ENCODE data around the gene MRPS11. TPM values are rescaled to one million over a fixed set of nuclear protein-coding genes. Genes with fewer than 3 reads are reported as not detected.

The MRPS11 gene
- total RNA-seq, 1 donor from 2014 or later = 75.6 TPM

DNA sequence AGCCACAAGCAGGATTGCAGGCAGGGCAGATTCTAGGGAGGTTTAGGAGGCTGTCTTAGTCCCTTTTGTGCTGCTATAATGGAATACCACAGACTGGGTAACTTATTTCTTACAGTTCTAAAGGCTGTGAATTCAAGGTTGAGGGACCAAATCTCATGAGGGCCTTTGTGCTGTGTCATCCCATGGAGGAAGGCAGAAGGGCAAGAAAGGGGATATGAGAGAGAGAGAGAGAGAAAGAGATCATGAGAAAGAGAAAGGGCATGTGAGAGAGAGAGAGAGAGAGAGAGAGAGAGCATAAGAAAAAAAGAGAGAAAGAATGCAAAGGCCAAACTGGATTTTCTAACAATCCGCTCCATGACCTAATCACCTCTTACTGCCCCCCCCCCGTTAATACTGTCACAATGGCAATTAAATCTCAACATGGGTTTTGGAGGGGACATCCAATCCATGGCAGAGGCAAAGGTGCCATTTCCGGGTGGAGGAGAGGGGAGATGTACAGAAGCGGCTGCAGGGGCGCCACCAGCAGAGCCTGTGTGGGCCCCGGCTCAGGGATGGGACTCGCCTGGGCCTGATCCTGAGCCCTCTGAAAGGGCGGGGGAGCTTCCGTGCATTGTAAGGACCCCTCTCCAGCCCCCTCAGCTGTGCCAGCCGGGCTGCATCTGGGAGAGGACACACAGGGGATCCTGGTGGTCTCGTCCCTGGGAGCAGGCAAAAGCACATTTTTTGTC lies 20.5 kb downstream of the MRPS11 start:
- H3K9me3 ChIP-seq (replicated peaks) = no peaks in the 10 kb centered on the region
- intact Hi-C loops (cut with micrococcal nuclease) = no loop called here
- H3K4me1 ChIP-seq = peaks cover 7% of the 10 kb centered on the region
- H3K4me3 ChIP-seq = no peak overlapping the region
- no peak for TF ChIP-seq CTCF (IDR thresholded peaks at IDR 0.05; ENCODE audit: borderline replicate concordance)
- H3K36me3 ChIP-seq = peaks cover 4% of the 10 kb centered on the region
- no peaks in the 10 kb centered on the region for H3K27me3 ChIP-seq (ENCODE audit: low read depth)
- no peak overlapping the region for H3K27ac ChIP-seq (replicated peaks)
- no peak for DNase-seq

DNA sequence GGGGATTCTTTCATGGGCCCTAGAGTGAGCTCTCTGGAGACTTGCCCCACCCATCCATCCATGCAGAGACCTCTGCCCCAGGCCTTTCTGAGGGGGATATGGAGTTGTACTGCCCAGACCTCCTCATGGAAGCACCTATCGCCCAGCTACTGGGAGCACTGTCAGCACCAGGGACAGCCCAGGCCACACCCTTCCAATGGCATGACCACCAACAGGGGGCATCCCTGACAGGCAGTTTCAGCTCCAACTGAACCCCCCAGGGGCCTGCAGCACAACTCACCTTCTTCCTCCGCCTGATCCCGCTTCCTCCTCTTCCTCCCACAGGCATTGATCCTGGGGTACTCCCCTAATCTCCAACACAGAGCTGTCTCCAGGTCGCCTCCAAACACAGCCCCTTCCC lies 21.8 kb downstream of the MRPS11 start:
- Histone ChIP-seq H3K4me1 (peaks cover 6% of the 10 kb centered on the region), H3K27ac (replicated peaks) (no peak overlapping the region), H3K9me3 (replicated peaks) (no peaks in the 10 kb centered on the region), H3K27me3 (ENCODE audit: low read depth) (no peaks in the 10 kb centered on the region), H3K4me3 (no peak overlapping the region), H3K36me3 (peaks cover 4% of the 10 kb centered on the region)
- no peak for TF ChIP-seq CTCF (IDR thresholded peaks at IDR 0.05; ENCODE audit: borderline replicate concordance)
- DNase-seq = no peak
- intact Hi-C loops (cut with micrococcal nuclease) = no loop called here

DNA sequence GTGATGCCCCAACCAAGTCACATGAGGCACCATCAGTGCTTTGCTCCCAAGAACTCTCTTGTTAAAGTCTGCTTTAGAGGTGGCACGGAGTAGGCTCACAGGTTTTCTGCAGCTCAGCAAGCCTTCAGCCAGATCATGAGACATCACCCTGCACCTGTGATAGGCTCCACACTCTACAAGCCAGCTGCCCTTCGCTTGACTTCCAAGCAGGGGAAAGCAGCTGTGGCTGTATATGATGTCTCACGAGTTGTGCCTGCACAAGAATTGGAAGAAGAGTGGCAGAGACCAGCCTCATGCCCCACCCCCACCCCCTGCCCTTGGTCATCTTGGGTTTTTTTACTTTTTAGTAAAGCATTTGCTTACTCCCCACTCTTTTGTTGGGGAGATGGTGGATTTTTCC lies 22.5 kb downstream of the MRPS11 start:
- H3K4me3 ChIP-seq = no peak overlapping the region
- H3K36me3 ChIP-seq = peaks cover 4% of the 10 kb centered on the region
- intact Hi-C loops (cut with micrococcal nuclease) = no loop called here
- no peaks in the 10 kb centered on the region for H3K9me3 ChIP-seq (replicated peaks)
- no peaks in the 10 kb centered on the region for H3K27me3 ChIP-seq (ENCODE audit: low read depth)
- TF ChIP-seq CTCF (IDR thresholded peaks at IDR 0.05; ENCODE audit: borderline replicate concordance) = no peak
- H3K4me1 ChIP-seq = peaks cover 6% of the 10 kb centered on the region
- DNase-seq = no peak
- no peak overlapping the region for H3K27ac ChIP-seq (replicated peaks)

GRCh38 chr15:88491158-88491557 lies 23.6 kb downstream of the MRPS11 start:
- DNase-seq = no peak
- Histone ChIP-seq H3K4me3 (no peak overlapping the region), H3K27ac (replicated peaks) (no peak overlapping the region), H3K4me1 (peaks cover 14% of the 10 kb centered on the region), H3K27me3 (ENCODE audit: low read depth) (no peaks in the 10 kb centered on the region), H3K9me3 (replicated peaks) (no peaks in the 10 kb centered on the region), H3K36me3 (peaks cover 4% of the 10 kb centered on the region)
- TF ChIP-seq CTCF (IDR thresholded peaks at IDR 0.05; ENCODE audit: borderline replicate concordance) = no peak
- intact Hi-C loops (cut with micrococcal nuclease) = no loop called here

- no peaks in the 10 kb centered on the region for H3K9me3 ChIP-seq (replicated peaks)
- peaks cover 36% of the 10 kb centered on the region for H3K4me1 ChIP-seq
- intact Hi-C loops (cut with micrococcal nuclease) = no loop called here
- peaks cover 4% of the 10 kb centered on the region for H3K36me3 ChIP-seq
- no peak for DNase-seq
- H3K27me3 ChIP-seq (ENCODE audit: low read depth) = no peaks in the 10 kb centered on the region
- H3K4me3 ChIP-seq = no peak overlapping the region
- H3K27ac ChIP-seq (replicated peaks) = no peak overlapping the region
- TF ChIP-seq CTCF (IDR thresholded peaks at IDR 0.05; ENCODE audit: borderline replicate concordance) = no peak
Measured at GRCh38 chr15:88493844-88494243, 26.3 kb downstream of the MRPS11 start.

Measured in left ventricle myocardium inferior (tissue), 1 donor.